Prostate gland (tissue), 2 donors: ENCODE data around the gene ST6GALNAC4. TPM values are rescaled to one million over a fixed set of nuclear protein-coding genes. Genes with fewer than 3 reads are reported as not detected.

Experiments used
- DNase-seq: peaks from one replicate; pipeline ENCODE4 v3.0.0-alpha.2; 2019; ENCODE audit warnings: low spot score
- H3K27ac ChIP-seq, 2 donors: fragments of 200-600 bp; sonication (generic); 2 replicates each; pipeline ENCODE4 v1.5.1; 2017 to 2019
- H3K27me3 ChIP-seq: fragments of 200-600 bp; sonication (generic); replicated peaks from 2 replicates; pipeline ENCODE4 v1.5.1; 2019; ENCODE audit not compliant: insufficient read depth
- H3K36me3 ChIP-seq, 2 donors: fragments of 200-600 bp; sonication (generic); 1 replicate in 1 of 2; 2 replicates in 1 of 2; pipeline versions ENCODE4 v1.5.1 to v1.8.1; 2017 to 2019
- H3K4me1 ChIP-seq: fragments of 200-600 bp; sonication (generic); replicated peaks from 2 replicates; pipeline ENCODE4 v1.5.1; 2019
- H3K4me3 ChIP-seq, 2 donors: fragments of 200-600 bp; sonication (generic); 2 replicates each; pipeline ENCODE4 v1.5.1; 2017 to 2019
- H3K9me3 ChIP-seq: fragments of 200-600 bp; sonication (generic); 2 replicates; pipeline ENCODE4 v1.5.1; 2017
- POLR2A ChIP-seq: fragments of 450-650 bp; IDR thresholded peaks from one replicate; pipeline ENCODE4 v1.6.1; 2016; ENCODE audit warnings: antibody characterized with exemption, mild to moderate bottlenecking
- POLR2AphosphoS5 ChIP-seq: sonication (generic); formaldehyde crosslinking; IDR thresholded peaks from one replicate; pipeline ENCODE4 v1.6.1; 2017; ENCODE audit warnings: antibody characterized with exemption
- WGBS: methylation state at CpG from one replicate; pipeline ENCODE4 v1.1.5; 2018; 5-methylcytosine and 5-hydroxymethylcytosine counted together
- intact Hi-C: fragments of 100-400 bp; cut with DNase I; formaldehyde crosslinking; loops from one replicate; pipeline ENCODE4 v1.14.2; 2022
- total RNA-seq, 2 donors: library from RNA; depleted of rRNA; stranded (reverse); fragments of >200 nt; gene quantifications; one replicate each; pipeline ENCODE4 v1.1.0, GENCODE V29; 2016
- TF ChIP-seq, protein P1 (sequence below), 4 experiments: fragments of 200-600 bp in 2 of 4; fragments of 450-650 bp in 2 of 4; sonication (generic) in 2 of 4; IDR thresholded peaks; 1 replicate in 3 of 4; 2 replicates in 1 of 4; pipeline ENCODE4 v1.5.1; 2016 to 2019; ENCODE audit warnings: antibody characterized with exemption in 4 of 4, mild to moderate bottlenecking in 2 of 4, moderate library complexity in 2 of 4

ST6GALNAC4 gene
- total RNA-seq, 2 donors from 2014 or later: 21.8 to 47.0 TPM

DNA sequence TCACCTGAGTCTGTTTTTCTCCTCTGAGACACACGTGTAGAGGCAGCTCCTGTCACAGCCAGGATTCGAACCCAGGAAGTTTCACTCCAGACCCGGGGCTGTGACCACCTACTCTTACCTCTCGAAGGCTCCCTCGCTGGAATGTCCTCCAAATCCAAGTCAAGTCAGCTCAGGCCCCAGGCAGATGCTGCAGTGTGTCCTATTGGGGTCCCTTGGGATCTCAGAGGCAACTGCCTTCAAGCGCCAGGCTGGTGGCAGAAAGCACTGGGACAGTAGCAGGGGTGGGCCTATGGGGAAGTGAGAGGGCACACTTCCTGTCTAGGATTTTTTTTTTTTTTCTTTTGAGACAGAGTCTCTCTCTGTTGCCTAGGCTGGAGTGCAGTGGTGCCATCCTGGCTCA, 762 bp upstream of the ST6GALNAC4 start:
- Histone ChIP-seq H3K4me3 (no peak overlapping the region), H3K36me3 (no peaks in the 10 kb centered on the region), H3K27ac (peak overlapping the region; percentile 33 to 66), H3K4me1 (no peaks in the 10 kb centered on the region), H3K27me3 (no peaks in the 10 kb centered on the region), H3K9me3 (no peaks in the 10 kb centered on the region)
- TF ChIP-seq, protein P1, sequence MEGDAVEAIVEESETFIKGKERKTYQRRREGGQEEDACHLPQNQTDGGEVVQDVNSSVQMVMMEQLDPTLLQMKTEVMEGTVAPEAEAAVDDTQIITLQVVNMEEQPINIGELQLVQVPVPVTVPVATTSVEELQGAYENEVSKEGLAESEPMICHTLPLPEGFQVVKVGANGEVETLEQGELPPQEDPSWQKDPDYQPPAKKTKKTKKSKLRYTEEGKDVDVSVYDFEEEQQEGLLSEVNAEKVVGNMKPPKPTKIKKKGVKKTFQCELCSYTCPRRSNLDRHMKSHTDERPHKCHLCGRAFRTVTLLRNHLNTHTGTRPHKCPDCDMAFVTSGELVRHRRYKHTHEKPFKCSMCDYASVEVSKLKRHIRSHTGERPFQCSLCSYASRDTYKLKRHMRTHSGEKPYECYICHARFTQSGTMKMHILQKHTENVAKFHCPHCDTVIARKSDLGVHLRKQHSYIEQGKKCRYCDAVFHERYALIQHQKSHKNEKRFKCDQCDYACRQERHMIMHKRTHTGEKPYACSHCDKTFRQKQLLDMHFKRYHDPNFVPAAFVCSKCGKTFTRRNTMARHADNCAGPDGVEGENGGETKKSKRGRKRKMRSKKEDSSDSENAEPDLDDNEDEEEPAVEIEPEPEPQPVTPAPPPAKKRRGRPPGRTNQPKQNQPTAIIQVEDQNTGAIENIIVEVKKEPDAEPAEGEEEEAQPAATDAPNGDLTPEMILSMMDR (IDR thresholded peaks at IDR 0.05): no peak
- TF ChIP-seq POLR2A (no peak), POLR2AphosphoS5 (no peak)
- 66% methylated on average over 6 of the region's 6 CpGs for WGBS
- DNase-seq: no peak
- intact Hi-C loops: loop anchor here (5.0 to 10.0 kb wide), 4 partner anchors 115 to 413 kb away; partner anchors contain the start of genes CDK9, FPGS and STXBP1

DNA sequence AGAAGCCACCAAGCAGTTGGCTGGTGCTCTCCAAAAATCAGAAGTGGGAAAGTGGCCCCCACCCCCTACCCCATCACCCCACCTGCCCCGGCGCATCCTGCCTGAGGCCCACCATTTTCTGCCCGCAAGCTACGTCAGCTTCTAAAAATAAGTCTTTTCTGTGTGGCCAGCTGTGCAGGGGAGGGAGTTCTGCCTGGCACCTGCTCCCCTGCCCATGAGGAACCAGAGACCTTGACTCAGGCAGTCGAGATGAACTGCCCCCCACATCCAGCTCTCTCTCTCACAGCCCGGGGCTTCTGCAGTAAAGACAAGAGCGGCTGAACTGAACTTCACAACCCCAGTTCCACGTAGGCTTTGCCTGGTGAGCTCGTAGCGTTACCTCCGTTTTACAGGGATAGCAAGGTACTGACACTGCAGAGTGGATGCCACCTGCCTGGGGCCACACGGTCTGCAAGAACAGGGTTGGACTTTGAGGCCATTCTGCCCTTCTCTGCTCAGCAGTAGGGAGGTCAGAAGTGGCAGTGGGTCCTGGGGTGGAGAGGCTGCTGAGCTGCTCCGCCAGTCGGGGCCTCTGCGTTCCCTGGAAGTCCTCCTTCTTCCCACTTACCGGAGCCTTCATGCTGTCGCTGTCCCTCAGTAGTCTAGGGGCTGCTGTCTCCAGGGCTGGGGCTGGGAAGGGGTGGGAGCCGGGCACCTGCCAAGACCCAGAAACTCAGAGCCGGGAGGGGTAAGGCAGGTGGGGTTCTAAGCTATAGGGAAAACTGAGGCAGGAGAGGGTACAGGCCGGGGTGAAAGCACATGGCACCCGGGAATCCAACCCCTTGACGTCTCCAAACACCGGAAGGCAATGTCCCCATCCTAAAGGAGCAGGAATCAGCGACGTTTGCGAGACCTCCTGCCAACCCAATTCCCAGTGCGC, 781 bp downstream of the ST6GALNAC4 start:
- peak overlapping the region; percentile 39 to 42 for H3K4me3 ChIP-seq
- TF ChIP-seq, protein P1 (IDR thresholded peaks at IDR 0.05): no peak
- TF ChIP-seq POLR2A: no peak
- no peak for TF ChIP-seq POLR2AphosphoS5
- WGBS: 25% methylated on average over 27 of the region's 27 CpGs
- H3K36me3 ChIP-seq: no peaks in the 10 kb centered on the region
- H3K4me1 ChIP-seq: no peaks in the 10 kb centered on the region
- DNase-seq: no peak
- H3K27me3 ChIP-seq: no peaks in the 10 kb centered on the region
- H3K27ac ChIP-seq: peak overlapping the region; percentile 58 to 61
- H3K9me3 ChIP-seq: no peaks in the 10 kb centered on the region
- intact Hi-C loops: loop anchor here (5.0 to 10.0 kb wide), 4 partner anchors 114 to 411 kb away; partner anchors contain the start of genes CDK9, FPGS and STXBP1

DNA sequence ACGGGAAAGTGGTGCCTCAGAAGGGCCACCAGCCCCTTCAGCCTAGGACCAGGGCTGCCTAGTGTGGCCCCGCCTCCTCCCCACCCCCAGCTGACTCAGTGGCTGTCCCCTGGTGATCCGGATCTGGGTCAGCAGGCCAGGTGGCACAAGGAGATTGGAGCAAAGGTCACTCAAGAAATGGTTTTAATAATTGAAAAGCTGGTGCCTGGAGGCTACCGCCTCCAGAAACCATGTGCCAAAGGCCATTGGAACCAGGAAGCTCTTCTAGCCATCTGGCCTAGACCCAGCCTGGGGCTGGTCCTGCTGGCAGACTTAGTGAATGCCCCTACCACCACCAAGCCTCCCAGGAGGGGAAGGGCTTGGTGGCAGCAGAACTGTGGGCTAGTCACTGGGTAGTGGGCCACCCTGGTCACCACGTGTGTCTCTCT, 1.5 kb downstream of the ST6GALNAC4 start:
- H3K4me1 ChIP-seq: no peaks in the 10 kb centered on the region
- H3K27me3 ChIP-seq: no peaks in the 10 kb centered on the region
- intact Hi-C loops: loop anchor here (5.0 to 10.0 kb wide), 4 partner anchors 113 to 411 kb away; partner anchors contain the start of genes CDK9, FPGS and STXBP1
- DNase-seq: no peak
- WGBS: 81% methylated on average over 5 of the region's 5 CpGs
- H3K36me3 ChIP-seq: no peaks in the 10 kb centered on the region
- TF ChIP-seq POLR2AphosphoS5: no peak
- TF ChIP-seq, protein P1 (IDR thresholded peaks at IDR 0.05): no peak
- TF ChIP-seq POLR2A: no peak
- no peak overlapping the region for H3K4me3 ChIP-seq
- H3K9me3 ChIP-seq: no peaks in the 10 kb centered on the region
- H3K27ac ChIP-seq: no peak overlapping the region

DNA sequence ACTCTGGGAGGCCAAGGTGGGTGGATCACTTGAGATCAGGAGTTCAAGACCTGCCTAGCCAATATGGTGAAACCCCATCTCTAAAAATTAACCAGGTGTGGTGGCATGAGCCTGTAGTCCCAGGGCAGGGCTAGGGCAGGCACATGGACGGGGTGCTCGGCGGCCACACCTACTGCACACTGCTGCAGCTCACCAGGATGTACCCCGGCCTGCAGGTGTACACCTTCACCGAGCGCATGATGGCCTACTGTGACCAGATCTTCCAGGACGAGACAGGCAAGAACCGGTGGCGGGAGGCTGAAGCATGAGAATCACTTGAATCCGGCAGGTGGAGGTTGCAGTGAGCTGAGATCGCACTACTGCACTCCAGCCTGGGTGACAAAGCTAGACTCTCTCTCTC, 3.2 kb downstream of the ST6GALNAC4 start:
- intact Hi-C loops: loop anchor here (5.0 to 10.0 kb wide), 2 partner anchors 41 to 409 kb away; no protein-coding TSS in a partner anchor
- DNase-seq: no peak
- H3K4me3 ChIP-seq: no peak overlapping the region
- H3K36me3 ChIP-seq: no peaks in the 10 kb centered on the region
- H3K4me1 ChIP-seq: no peaks in the 10 kb centered on the region
- no peaks in the 10 kb centered on the region for H3K27me3 ChIP-seq
- no peaks in the 10 kb centered on the region for H3K9me3 ChIP-seq
- no peak for TF ChIP-seq POLR2A
- TF ChIP-seq POLR2AphosphoS5: no peak
- TF ChIP-seq, protein P1 (IDR thresholded peaks at IDR 0.05): no peak
- H3K27ac ChIP-seq: no peak overlapping the region
- WGBS: 90% methylated on average over 11 of the region's 11 CpGs
